Stimulated activated CD8-positive, alpha-beta memory T cell treated with anti-CD3 and anti-CD28 coated beads, Interleukin-2, amount 100 ng/mL, for 1 hour (primary cell): ENCODE measurements around the gene SLC7A8.

Source experiments
- DNase-seq, 2 donors: peaks; one replicate each; pipeline ENCODE4 v3.0.0-alpha.2; 2020; ENCODE audit warnings: low read depth in 2 of 2

SLC7A8 gene

DNA sequence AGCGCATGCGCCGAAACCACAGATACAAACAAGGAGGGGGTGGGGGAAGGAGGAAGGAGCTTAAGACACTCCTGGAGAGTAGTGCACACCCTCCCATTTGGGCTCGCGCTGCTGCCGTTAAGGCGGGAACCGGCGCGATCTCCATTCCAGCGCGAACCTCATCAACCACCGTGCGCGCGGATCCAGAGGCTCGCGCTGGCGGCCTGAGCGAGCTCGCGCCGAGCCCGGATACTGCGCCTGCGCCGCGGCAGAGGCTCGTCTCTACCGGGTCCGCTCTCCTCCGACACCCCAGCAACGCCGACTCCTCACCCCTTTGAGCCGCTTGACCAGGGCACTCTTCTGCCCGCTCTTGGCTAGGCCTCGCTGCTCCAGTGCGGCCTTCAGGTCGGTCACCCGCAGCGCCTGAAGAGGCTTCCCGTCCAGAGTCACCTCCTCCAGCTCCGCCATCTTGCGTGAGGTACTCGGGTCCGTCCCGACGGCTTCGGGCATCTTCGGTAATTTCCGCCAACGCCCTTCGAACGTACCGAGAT, 88.7 kb downstream of the SLC7A8 start, which contains the start of gene ACIN1:
ACIN1 (minus strand) TSS at position 471 of the 530 bp plus-strand sequence; CDS start at position 447, 24 bp downstream.
- peak in 1 of 2 donors; percentile 35 for DNase-seq

DNA sequence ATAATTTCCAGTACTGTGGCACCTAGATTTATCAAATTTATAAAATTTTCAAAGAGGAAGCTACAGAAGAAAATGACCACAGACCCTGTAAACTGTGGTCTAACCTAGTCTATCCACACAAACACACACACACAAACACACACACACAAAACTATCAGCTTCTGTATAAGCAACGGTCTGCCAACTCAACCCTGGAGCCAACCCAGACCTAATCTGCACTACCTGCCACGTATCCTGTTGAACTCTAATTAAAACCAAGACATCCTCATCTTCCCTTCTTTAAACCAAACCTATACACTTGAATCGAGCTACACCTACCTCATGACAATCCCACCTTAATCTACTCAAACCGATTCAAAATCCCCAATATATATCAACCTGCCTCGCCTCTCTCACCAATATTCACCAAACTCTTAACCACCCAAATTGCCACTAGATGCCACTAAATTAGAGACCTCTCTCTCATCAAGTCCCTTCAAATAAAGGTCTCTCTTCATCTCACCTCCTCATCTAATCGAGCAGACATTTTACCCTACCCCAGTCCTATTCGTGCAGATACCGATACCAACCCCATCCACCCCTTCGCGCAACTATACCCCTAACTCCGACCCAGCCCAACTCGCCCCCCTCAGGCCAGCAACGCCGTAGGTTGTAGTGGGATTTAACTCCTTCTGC, 89.3 kb downstream of the SLC7A8 start:
- peak in 1 of 2 donors; percentile 58 for DNase-seq

DNA sequence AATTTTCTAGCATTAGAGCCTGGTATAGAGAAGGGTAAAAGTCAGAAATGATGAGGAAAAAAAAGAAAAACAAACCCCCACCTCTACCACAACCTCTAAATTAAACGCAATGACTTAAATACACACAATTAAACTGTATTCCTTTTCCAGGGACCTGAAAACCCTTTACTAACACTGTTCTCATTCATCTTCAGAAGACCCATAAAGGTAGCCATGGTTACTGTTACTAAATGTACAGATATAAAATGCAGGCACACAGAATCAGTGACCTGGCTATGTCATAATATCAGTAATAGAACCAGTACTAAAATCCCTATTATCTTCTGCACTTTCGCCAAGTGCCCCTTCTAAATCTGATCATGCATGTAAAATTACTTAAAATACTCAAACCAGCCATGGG, 89.9 kb downstream of the SLC7A8 start:
- DNase-seq, result no peak

DNA sequence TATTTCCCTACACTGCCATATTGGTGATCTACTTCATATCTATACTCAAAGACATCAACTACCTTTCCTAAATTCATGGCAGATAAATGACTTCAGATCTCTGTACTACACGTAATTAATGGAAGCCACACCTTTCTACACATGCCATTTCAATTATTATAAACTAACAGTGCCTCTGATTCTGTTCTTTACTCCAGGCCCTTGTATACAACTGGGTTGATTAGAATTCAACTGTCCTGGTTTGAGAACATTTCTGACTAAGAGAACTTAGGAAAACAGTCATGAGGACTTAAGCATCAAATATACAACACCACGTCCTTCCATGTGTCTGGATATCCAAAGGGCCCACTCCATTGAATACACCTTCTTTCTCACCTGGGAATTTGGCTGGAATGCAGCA, 90.4 kb downstream of the SLC7A8 start:
- no peak for DNase-seq

GRCh38 chr14:23091294-23092225, 91.9 kb downstream of the SLC7A8 start:
- no peak for DNase-seq

DNA sequence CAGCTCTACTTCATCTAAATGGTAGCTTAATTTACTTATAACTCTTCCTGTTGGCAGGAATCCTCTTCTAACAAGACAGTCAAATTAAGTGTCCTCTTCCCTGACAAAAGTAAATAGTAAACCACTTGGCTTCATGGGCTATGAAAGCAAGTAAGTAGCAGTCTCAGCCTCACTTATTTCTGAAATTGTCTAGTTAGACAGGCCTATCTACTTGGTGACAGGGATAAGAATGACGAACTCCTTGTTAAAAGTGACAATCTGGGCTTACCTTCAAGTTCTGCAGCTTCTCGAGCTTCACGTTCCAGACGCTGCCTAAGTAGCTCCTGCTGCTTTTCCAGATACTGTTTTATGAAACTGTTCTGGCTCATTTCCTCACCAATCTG, 93.2 kb downstream of the SLC7A8 start:
- DNase-seq, result no peak

GRCh38 chr14:23089498-23090253, 93.8 kb downstream of the SLC7A8 start:
- DNase-seq, result no peak

DNA sequence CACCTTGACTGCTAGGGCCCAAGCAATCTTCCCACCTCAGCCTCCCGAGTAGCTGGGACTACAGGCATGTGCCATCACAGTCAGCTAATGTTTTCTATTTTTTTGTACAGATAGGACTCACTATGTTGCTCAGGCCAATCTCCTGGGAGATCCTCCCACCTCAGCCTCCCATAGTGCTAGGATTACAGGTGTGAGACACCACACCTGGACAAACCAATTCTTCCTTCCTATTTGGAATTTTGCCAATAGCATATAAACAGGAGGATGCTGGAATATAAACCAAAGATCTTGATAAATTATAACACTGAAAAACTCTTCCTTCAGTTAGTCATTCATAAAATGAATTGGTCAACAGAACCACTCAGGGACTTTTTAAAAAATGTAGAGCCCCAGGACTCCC, 96.9 kb downstream of the SLC7A8 start:
- DNase-seq, result no peak

GRCh38 chr14:23085458-23085857, 98.0 kb downstream of the SLC7A8 start:
- no peak for DNase-seq

GRCh38 chr14:23080474-23080873, 103.0 kb downstream of the SLC7A8 start:
- no peak for DNase-seq

GRCh38 chr14:23079716-23080115, 103.7 kb downstream of the SLC7A8 start:
- no peak for DNase-seq

DNA sequence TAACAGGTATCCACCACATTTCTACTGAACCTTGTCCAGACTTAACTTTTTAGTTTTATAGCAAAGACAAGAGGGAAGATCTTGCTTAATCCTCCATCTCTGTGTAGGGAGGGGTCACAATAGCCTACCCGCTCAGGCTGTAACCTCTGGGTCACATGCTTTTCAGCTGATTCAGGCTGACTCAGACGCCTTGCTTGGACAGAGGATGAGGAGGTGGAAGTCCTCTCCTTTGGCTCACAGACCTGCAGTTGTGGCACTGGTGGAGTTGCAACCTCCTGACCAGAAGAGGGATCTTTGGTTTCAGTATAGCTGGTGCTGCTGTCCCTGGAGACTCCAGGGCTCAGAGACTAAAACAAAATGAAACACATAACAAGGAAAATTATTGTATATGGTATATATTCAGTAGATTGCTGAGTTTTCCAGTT, 104.8 kb downstream of the SLC7A8 start:
- no peak for DNase-seq

DNA sequence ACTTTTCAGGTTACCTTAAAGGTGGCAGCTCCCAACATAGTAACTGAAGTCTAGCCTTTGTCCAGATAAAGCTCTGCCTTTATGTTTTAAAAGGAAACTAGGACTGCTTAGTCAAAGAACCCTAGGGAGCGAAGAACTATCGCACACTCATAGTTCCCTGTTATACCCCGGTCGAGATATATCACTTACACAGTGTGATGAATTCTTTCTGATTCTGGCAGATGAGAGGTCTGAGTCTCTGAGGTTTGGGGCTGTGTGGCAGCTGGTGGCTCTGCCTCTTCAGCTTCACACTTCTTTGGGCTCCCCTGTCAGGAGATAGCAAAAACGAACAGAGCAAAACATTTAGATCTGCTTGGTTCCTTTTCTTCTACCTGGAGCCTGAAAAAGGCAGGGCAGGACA, 105.5 kb downstream of the SLC7A8 start:
- DNase-seq, result no peak

- DNase-seq, result no peak
Measured at GRCh38 chr14:23076785-23077408, 106.6 kb downstream of the SLC7A8 start.
